CD4-positive, alpha-beta T cell (primary cell): ENCODE data around the gene HLA-DPA1. TPM values are rescaled to one million over a fixed set of nuclear protein-coding genes. Genes with fewer than 3 reads are reported as not detected.
A peak's percentile ranks its signal among the peaks of the same experiment; 100 is the strongest.

Experiments used
- ATAC-seq: fragments of 200-7000 bp; cut with Tn5 transposase; one replicate; pipeline ENCODE4 v1.10.0; 2022; ENCODE audit warnings: mild to moderate bottlenecking; ENCODE audit not compliant: poor library complexity
- CTCF ChIA-PET: fragments of 350-600 bp; sonication (Branson Sonifier 250); formaldehyde crosslinking; loops from one replicate; lab custom pipeline; 2021; ENCODE audit warnings: antibody characterized with exemption, inconsistent platforms; lab: Charles Lee
- POLR2A ChIA-PET: fragments of 350-600 bp; sonication (Branson Sonifier 250); formaldehyde crosslinking; loops from one replicate; lab custom pipeline; 2021; ENCODE audit warnings: antibody characterized with exemption, inconsistent platforms; lab: Charles Lee
- DNase-seq, 14 experiments: peaks; one replicate each; pipeline ENCODE4 v3.0.0-alpha.2; 2013 to 2020; ENCODE audit warnings: mixed read lengths in 2 of 14
- H3K27ac ChIP-seq, 2 donors: one replicate each; pipeline versions ENCODE4 v1.5.1 to v1.7.0; 2013; ENCODE audit warnings: low read length in 2 of 2, low read depth in 1 of 2, mild to moderate bottlenecking in 1 of 2
- H3K27me3 ChIP-seq, 2 experiments: 1 replicate in 1 of 2; 2 replicates in 1 of 2; pipeline versions ENCODE4 v1.6.1 to v1.7.0; 2013; ENCODE audit warnings: low read length in 2 of 2, control low read depth in 1 of 2, mild to moderate bottlenecking in 1 of 2, moderate library complexity in 1 of 2; ENCODE audit not compliant: insufficient read depth in 2 of 2, control insufficient read depth in 1 of 2
- H3K36me3 ChIP-seq: one replicate; pipeline ENCODE4 v1.6.1; 2013; ENCODE audit warnings: low read length, control low read depth; ENCODE audit not compliant: insufficient read depth
- H3K4me1 ChIP-seq: one replicate; pipeline ENCODE4 v1.6.1; 2013; ENCODE audit warnings: low read length, control low read depth; ENCODE audit not compliant: insufficient read depth
- H3K4me3 ChIP-seq: one replicate; pipeline ENCODE4 v1.5.1; 2013; ENCODE audit warnings: mild to moderate bottlenecking, low read length, moderate library complexity
- H3K9me3 ChIP-seq, 2 experiments: 1 replicate in 1 of 2; 2 replicates in 1 of 2; pipeline versions ENCODE4 v1.6.1 to v1.7.0; 2013; ENCODE audit warnings: low read length in 2 of 2, mild to moderate bottlenecking in 2 of 2, control low read depth in 1 of 2, moderate library complexity in 1 of 2; ENCODE audit not compliant: control insufficient read depth in 1 of 2, insufficient read depth in 1 of 2
- H3K27ac Mint-ChIP-seq: one replicate; pipeline ENCODE4 v1.8.0; 2020; ENCODE audit warnings: mixed read lengths
- H3K27me3 Mint-ChIP-seq: one replicate; pipeline ENCODE4 v1.8.0; 2021; ENCODE audit warnings: mixed read lengths
- H3K36me3 Mint-ChIP-seq: one replicate; pipeline ENCODE4 v1.8.0; 2021; ENCODE audit warnings: low read depth, mixed read lengths
- H3K4me1 Mint-ChIP-seq: one replicate; pipeline ENCODE4 v1.8.0; 2021; ENCODE audit warnings: low read depth, mixed read lengths
- H3K4me3 Mint-ChIP-seq: one replicate; pipeline ENCODE4 v1.8.0; 2020; ENCODE audit warnings: mild to moderate bottlenecking, mixed read lengths
- H3K9me3 Mint-ChIP-seq: one replicate; pipeline ENCODE4 v1.8.0; 2020; ENCODE audit warnings: mixed read lengths
- intact Hi-C, 2 experiments: fragments of 100-400 bp; cut with DNase I in 1 of 2; cut with micrococcal nuclease in 1 of 2; formaldehyde crosslinking; loops; one replicate each; pipeline versions ENCODE4 v1.15.1 to v1.9.0; 2023 to 2025; cut with DNase I, micrococcal nuclease
- polyA plus RNA-seq, 2 donors: library from polyadenylated mRNA; unstranded; fragments of 120-200 nt; gene quantifications; one replicate each; pipeline ENCODE4 v1.2.1, GENCODE V29; 2013
- total RNA-seq, 174 experiments: library from RNA in 2 of 174; stranded (reverse) in 2 of 174; gene quantifications; one replicate each; pipeline ENCODE4 v1.2.3 and lab custom pipeline; 2021 to 2026
- TF ChIP-seq, protein P1 (sequence below): fragments of 200-600 bp; IDR thresholded peaks from one replicate; pipeline ENCODE4 v1.8.0; 2022; ENCODE audit warnings: antibody characterized with exemption, mild to moderate bottlenecking

Gene HLA-DPA1
- total RNA-seq (10 to 100 TPM; 19.4 to 19.9 TPM), total RNA-seq (lab: John Stamatoyannopoulos, UW) (11.8 to 261 (median 24.1) reads per million in 172 experiments)
- polyA plus RNA-seq (2013, experiment 1 of 2) = 341 TPM
- 150 TPM for polyA plus RNA-seq (2013, experiment 2 of 2)

DNA sequence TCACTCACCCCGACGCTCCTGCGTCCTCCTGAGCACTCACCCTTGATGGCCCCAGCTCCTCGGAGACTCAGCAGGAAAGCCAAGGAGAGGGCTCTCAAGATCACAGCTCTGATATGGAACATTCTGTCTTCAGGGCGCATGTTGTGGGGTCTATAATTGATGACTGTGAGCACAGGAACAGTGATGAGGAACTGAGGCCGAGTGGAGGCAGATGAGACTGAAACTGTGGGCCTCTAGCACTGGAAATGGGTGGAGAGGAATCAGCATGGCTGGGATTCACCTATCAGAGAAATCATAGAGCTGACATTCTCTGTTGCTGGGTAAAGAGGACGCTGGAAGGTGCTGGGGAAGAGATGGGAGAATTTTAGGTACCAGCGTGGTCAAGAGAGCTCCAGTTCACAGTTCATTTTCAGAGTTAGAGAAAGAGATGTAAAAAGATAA lies at the start of gene HLA-DPA1:
HLA-DPA1 (minus strand) TSS at position 219 of the 441 bp plus-strand sequence.
- Mint-ChIP-seq H3K27ac (peak within 1 kb of the TSS; percentile 71), H3K9me3 (no peaks in the 10 kb centered on the region), H3K4me3 (peak within 1 kb of the TSS; percentile 90), H3K27me3 (peaks cover 4% of the 10 kb centered on the region), H3K4me1 (peaks cover 53% of the 10 kb centered on the region), H3K36me3 (peaks cover 11% of the 10 kb centered on the region)
- ChIA-PET POLR2A (interaction anchor here (0.7 to 2.4 kb wide), 5 partner anchors 45 to 344 kb away, joined by 3 to 12 read pairs (median 4); partner anchors contain the start of gene CUTA), CTCF (interaction anchor here (1.7 kb wide), 1 partner anchor 175 kb away, joined by 4 read pairs; no protein-coding TSS in a partner anchor)
- Histone ChIP-seq H3K9me3 (no peaks in the 10 kb centered on the region), H3K36me3 (peaks cover 11% of the 10 kb centered on the region), H3K4me3 (peak within 1 kb of the TSS; percentile 61), H3K27me3 (no peaks in the 10 kb centered on the region), H3K27ac (no peak within 1 kb of the TSS), H3K4me1 (peaks cover 39% of the 10 kb centered on the region)
- peak in 7 of 14 experiments; percentile 10 to 79 (median 48) for DNase-seq
- TF ChIP-seq, protein P1, sequence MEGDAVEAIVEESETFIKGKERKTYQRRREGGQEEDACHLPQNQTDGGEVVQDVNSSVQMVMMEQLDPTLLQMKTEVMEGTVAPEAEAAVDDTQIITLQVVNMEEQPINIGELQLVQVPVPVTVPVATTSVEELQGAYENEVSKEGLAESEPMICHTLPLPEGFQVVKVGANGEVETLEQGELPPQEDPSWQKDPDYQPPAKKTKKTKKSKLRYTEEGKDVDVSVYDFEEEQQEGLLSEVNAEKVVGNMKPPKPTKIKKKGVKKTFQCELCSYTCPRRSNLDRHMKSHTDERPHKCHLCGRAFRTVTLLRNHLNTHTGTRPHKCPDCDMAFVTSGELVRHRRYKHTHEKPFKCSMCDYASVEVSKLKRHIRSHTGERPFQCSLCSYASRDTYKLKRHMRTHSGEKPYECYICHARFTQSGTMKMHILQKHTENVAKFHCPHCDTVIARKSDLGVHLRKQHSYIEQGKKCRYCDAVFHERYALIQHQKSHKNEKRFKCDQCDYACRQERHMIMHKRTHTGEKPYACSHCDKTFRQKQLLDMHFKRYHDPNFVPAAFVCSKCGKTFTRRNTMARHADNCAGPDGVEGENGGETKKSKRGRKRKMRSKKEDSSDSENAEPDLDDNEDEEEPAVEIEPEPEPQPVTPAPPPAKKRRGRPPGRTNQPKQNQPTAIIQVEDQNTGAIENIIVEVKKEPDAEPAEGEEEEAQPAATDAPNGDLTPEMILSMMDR = no peak
- ATAC-seq = peak; percentile 73
- intact Hi-C loops = no loop called here

GRCh38 chr6:33123181-33123580 lies 49.7 kb upstream of the HLA-DPA1 start:
- H3K27ac Mint-ChIP-seq = no peak overlapping the region

DNA sequence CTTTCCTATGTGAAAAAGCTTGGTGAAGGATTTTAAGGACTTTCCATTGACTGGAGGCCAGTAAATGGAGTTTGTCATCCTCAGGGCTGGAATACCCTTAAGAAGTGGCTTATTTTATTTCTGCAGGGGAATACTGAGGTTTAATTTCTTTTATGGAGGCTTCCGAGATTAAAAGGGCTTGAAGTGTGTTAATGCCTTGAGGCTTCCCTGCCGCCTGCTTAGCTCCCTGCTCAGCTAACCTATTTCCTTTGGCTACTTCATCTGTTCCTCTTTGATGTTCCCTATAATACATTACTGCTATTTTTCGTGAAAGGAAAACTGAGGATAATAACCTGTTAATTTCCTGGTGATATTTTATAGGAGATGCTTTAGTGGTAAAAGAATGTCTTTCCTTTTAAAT lies 46.6 kb upstream of the HLA-DPA1 start:
- Histone ChIP-seq H3K4me3 (no peak overlapping the region), H3K4me1 (peaks cover 16% of the 10 kb centered on the region), H3K27me3 (peaks cover 23 to 29% of the 10 kb centered on the region in 2 experiments), H3K9me3 (peaks cover 12 to 14% of the 10 kb centered on the region in 2 experiments), H3K36me3 (no peaks in the 10 kb centered on the region), H3K27ac (no peak overlapping the region)
- H3K27me3 Mint-ChIP-seq = peaks cover 56% of the 10 kb centered on the region
- intact Hi-C loops = loop anchor here in 1 of 2 experiments (10.0 kb wide), 1 partner anchor 355 kb away; no protein-coding TSS in a partner anchor
- peaks cover 7% of the 10 kb centered on the region for H3K9me3 Mint-ChIP-seq
- CTCF ChIA-PET = interaction anchor here (1.4 kb wide), 1 partner anchor 128 kb away, joined by 6 read pairs; no protein-coding TSS in a partner anchor
- no peak overlapping the region for H3K27ac Mint-ChIP-seq
- TF ChIP-seq, protein P1 = no peak
- POLR2A ChIA-PET = interaction anchor here (2.9 kb wide), 1 partner anchor 129 kb away, joined by 11 read pairs; no protein-coding TSS in a partner anchor
- peaks cover 15% of the 10 kb centered on the region for H3K4me1 Mint-ChIP-seq
- ATAC-seq (no peak), DNase-seq (no peak)
- H3K36me3 Mint-ChIP-seq = no peaks in the 10 kb centered on the region
- H3K4me3 Mint-ChIP-seq = no peak overlapping the region

More at GRCh38 chr6:33123181-33123580, 49.7 kb upstream of the HLA-DPA1 start:
- ATAC-seq = no peak
- intact Hi-C loops = loop anchor here in 1 of 2 experiments (10.0 kb wide), 1 partner anchor 352 kb away; no protein-coding TSS in a partner anchor
- H3K9me3 ChIP-seq = peaks cover 5 to 14% of the 10 kb centered on the region in 2 experiments
- H3K27me3 Mint-ChIP-seq = peaks cover 40% of the 10 kb centered on the region
- H3K4me1 ChIP-seq = no peaks in the 10 kb centered on the region
- H3K4me3 Mint-ChIP-seq = no peak overlapping the region
- H3K36me3 ChIP-seq = no peaks in the 10 kb centered on the region
- POLR2A ChIA-PET = no interaction called here
- peaks cover 7% of the 10 kb centered on the region for H3K9me3 Mint-ChIP-seq
- TF ChIP-seq, protein P1 = no peak
- no peaks in the 10 kb centered on the region for H3K36me3 Mint-ChIP-seq
- H3K4me3 ChIP-seq = no peak overlapping the region
- peaks cover 5% of the 10 kb centered on the region for H3K4me1 Mint-ChIP-seq
- H3K27me3 ChIP-seq = peaks cover 0 to 2% of the 10 kb centered on the region in 2 experiments
- CTCF ChIA-PET = interaction anchor here (1.9 to 2.2 kb wide), 2 partner anchors 74 to 125 kb away, joined by 5 to 6 read pairs; no protein-coding TSS in a partner anchor
- DNase-seq = no peak
- no peak overlapping the region for H3K27ac ChIP-seq
